IPS-15b (cell line): ENCODE measurements around the gene DMXL2.
"Not testable (repeated sequence)": the region's sequence is repeated elsewhere in the genome, so short reads cannot be mapped to it uniquely, and the experiment has no call there.

Experiments used
- H3K27me3 ChIP-seq: one replicate; pipeline ENCODE4 v1.6.1; 2013; ENCODE audit warnings: low read length; ENCODE audit not compliant: control insufficient read depth, insufficient read depth
- H3K36me3 ChIP-seq: one replicate; pipeline ENCODE4 v1.6.1; 2013; ENCODE audit warnings: low read length; ENCODE audit not compliant: control insufficient read depth, insufficient read depth
- H3K4me1 ChIP-seq: one replicate; pipeline ENCODE4 v1.6.1; 2013; ENCODE audit warnings: mild to moderate bottlenecking, low read length; ENCODE audit not compliant: control insufficient read depth, insufficient read depth
- H3K4me3 ChIP-seq: one replicate; pipeline ENCODE4 v1.5.1; 2013; ENCODE audit warnings: low read depth, low read length
- H3K9ac ChIP-seq: one replicate; pipeline ENCODE4 v1.6.1; 2013; ENCODE audit warnings: low read depth, mild to moderate bottlenecking, low read length
- H3K9me3 ChIP-seq: one replicate; pipeline ENCODE4 v1.6.1; 2013; ENCODE audit warnings: mild to moderate bottlenecking, low read length; ENCODE audit not compliant: control insufficient read depth, insufficient read depth

Gene DMXL2

GRCh38 chr15:51460796-51461195 lies 161.8 kb downstream of the DMXL2 start:
- no peaks in the 10 kb centered on the region for H3K9me3 ChIP-seq
- no peak overlapping the region for H3K9ac ChIP-seq
- no peak overlapping the region for H3K4me3 ChIP-seq
- H3K36me3 ChIP-seq: no peaks in the 10 kb centered on the region
- no peaks in the 10 kb centered on the region for H3K4me1 ChIP-seq
- H3K27me3 ChIP-seq: no peaks in the 10 kb centered on the region

- Histone ChIP-seq H3K27me3 (no peaks in the 10 kb centered on the region), H3K9ac (no peak overlapping the region), H3K9me3 (no peaks in the 10 kb centered on the region), H3K36me3 (no peaks in the 10 kb centered on the region), H3K4me1 (no peaks in the 10 kb centered on the region), H3K4me3 (no peak overlapping the region)
Measured at GRCh38 chr15:51450001-51450400, 172.6 kb downstream of the DMXL2 start.

- no peak overlapping the region for H3K9ac ChIP-seq
- H3K36me3 ChIP-seq: no peaks in the 10 kb centered on the region
- no peak overlapping the region for H3K4me3 ChIP-seq
- H3K4me1 ChIP-seq: no peaks in the 10 kb centered on the region
- no peaks in the 10 kb centered on the region for H3K9me3 ChIP-seq
- H3K27me3 ChIP-seq: no peaks in the 10 kb centered on the region
Measured at GRCh38 chr15:51448622-51449399, 173.8 kb downstream of the DMXL2 start.

- no peak overlapping the region for H3K4me3 ChIP-seq
- no peaks in the 10 kb centered on the region for H3K27me3 ChIP-seq
- H3K4me1 ChIP-seq: no peaks in the 10 kb centered on the region
- no peaks in the 10 kb centered on the region for H3K36me3 ChIP-seq
- no peak overlapping the region for H3K9ac ChIP-seq
- H3K9me3 ChIP-seq: no peaks in the 10 kb centered on the region
Measured at GRCh38 chr15:51447855-51448621, 174.5 kb downstream of the DMXL2 start.

- not testable (repeated sequence) for H3K9ac ChIP-seq, H3K4me1 ChIP-seq, H3K4me3 ChIP-seq, H3K27me3 ChIP-seq, H3K36me3 ChIP-seq, H3K9me3 ChIP-seq
Measured at GRCh38 chr15:51446029-51446744, 176.4 kb downstream of the DMXL2 start.

- H3K9ac ChIP-seq: no peak overlapping the region
- H3K27me3 ChIP-seq: no peaks in the 10 kb centered on the region
- H3K4me3 ChIP-seq: no peak overlapping the region
- no peaks in the 10 kb centered on the region for H3K9me3 ChIP-seq
- no peaks in the 10 kb centered on the region for H3K36me3 ChIP-seq
- H3K4me1 ChIP-seq: no peaks in the 10 kb centered on the region
Measured at GRCh38 chr15:51444807-51445206, 177.8 kb downstream of the DMXL2 start.

GRCh38 chr15:51444112-51444511 lies 178.5 kb downstream of the DMXL2 start:
- no peak overlapping the region for H3K9ac ChIP-seq
- H3K9me3 ChIP-seq: no peaks in the 10 kb centered on the region
- no peak overlapping the region for H3K4me3 ChIP-seq
- no peaks in the 10 kb centered on the region for H3K27me3 ChIP-seq
- no peaks in the 10 kb centered on the region for H3K36me3 ChIP-seq
- H3K4me1 ChIP-seq: no peaks in the 10 kb centered on the region

GRCh38 chr15:51443282-51443914 lies 179.2 kb downstream of the DMXL2 start:
- H3K36me3 ChIP-seq: no peaks in the 10 kb centered on the region
- no peaks in the 10 kb centered on the region for H3K27me3 ChIP-seq
- H3K4me1 ChIP-seq: no peaks in the 10 kb centered on the region
- no peaks in the 10 kb centered on the region for H3K9me3 ChIP-seq
- no peak overlapping the region for H3K4me3 ChIP-seq
- no peak overlapping the region for H3K9ac ChIP-seq

GRCh38 chr15:51438526-51438925 lies 184.0 kb downstream of the DMXL2 start:
- Histone ChIP-seq H3K4me3 (no peak overlapping the region), H3K9ac (no peak overlapping the region), H3K4me1 (no peaks in the 10 kb centered on the region), H3K9me3 (no peaks in the 10 kb centered on the region), H3K36me3 (no peaks in the 10 kb centered on the region), H3K27me3 (no peaks in the 10 kb centered on the region)

GRCh38 chr15:51425517-51426040 lies 197.0 kb downstream of the DMXL2 start:
- peaks cover 3% of the 10 kb centered on the region for H3K4me1 ChIP-seq
- H3K4me3 ChIP-seq: no peak overlapping the region
- no peaks in the 10 kb centered on the region for H3K9me3 ChIP-seq
- H3K36me3 ChIP-seq: no peaks in the 10 kb centered on the region
- no peaks in the 10 kb centered on the region for H3K27me3 ChIP-seq
- no peak overlapping the region for H3K9ac ChIP-seq

- Histone ChIP-seq H3K9me3 (no peaks in the 10 kb centered on the region), H3K4me3 (no peak overlapping the region), H3K27me3 (no peaks in the 10 kb centered on the region), H3K4me1 (peaks cover 3% of the 10 kb centered on the region), H3K9ac (no peak overlapping the region), H3K36me3 (no peaks in the 10 kb centered on the region)
Measured at GRCh38 chr15:51424780-51425179, 197.8 kb downstream of the DMXL2 start.
